GM12892 (cell line): ENCODE measurements around the gene FOXB1.

Experiments
- POLR2A ChIP-seq: IDR thresholded peaks from 2 replicates; pipeline ENCODE4 v1.6.1; 2011; ENCODE audit warnings: low read depth, low read length, control low read depth
- POLR2AphosphoS5 ChIP-seq: IDR thresholded peaks from 2 replicates; pipeline ENCODE4 v1.6.1; 2011; ENCODE audit warnings: low read depth, low read length, control low read depth
- TAF1 ChIP-seq: IDR thresholded peaks from 2 replicates; pipeline ENCODE4 v1.6.1; 2011; ENCODE audit warnings: low read depth, mild to moderate bottlenecking, control low read depth, low read length, borderline replicate concordance

- TF ChIP-seq TAF1: no peak
- no peak for TF ChIP-seq POLR2A
- no peak for TF ChIP-seq POLR2AphosphoS5
These were observed 5.2 kb downstream of the FOXB1 start for GRCh38 chr15:60009124-60009960.
